H1 (cell line): ENCODE measurements around the gene CLDN12. TPM values are rescaled to one million over a fixed set of nuclear protein-coding genes. Genes with fewer than 3 reads are reported as not detected.

Experiments
- HDAC2 ChIP-seq, 2 experiments: fragments of 300-600 bp in 1 of 2; sonication (generic) in 1 of 2; IDR thresholded peaks; 2 replicates each; pipeline ENCODE4 v1.6.1; 2011 to 2012; ENCODE audit warnings: low read depth in 2 of 2, low read length in 2 of 2, mild to moderate bottlenecking in 2 of 2, moderate library complexity in 2 of 2, borderline replicate concordance in 1 of 2, inconsistent platforms in 1 of 2
- KDM4A ChIP-seq: IDR thresholded peaks from one replicate; pipeline ENCODE4 v1.7.1; 2012; ENCODE audit warnings: low read depth, mild to moderate bottlenecking, moderate library complexity, low read length, inconsistent platforms; ENCODE audit not compliant: severe bottlenecking
- SAP30 ChIP-seq: fragments of 300-600 bp; sonication (generic); IDR thresholded peaks from 2 replicates; pipeline ENCODE4 v1.7.1; 2012; ENCODE audit warnings: low read length, moderate library complexity, mild to moderate bottlenecking, inconsistent platforms; ENCODE audit not compliant: insufficient read depth, insufficient replicate concordance
- polyA plus RNA-seq, 7 experiments: library from polyadenylated mRNA; depleted of rRNA in 3 of 7; stranded (reverse) in 5 of 7; unstranded in 2 of 7; fragments of >200 nt in 5 of 7; fragments of 200-250 nt in 2 of 7; gene quantifications; 1 replicate in 5 of 7; 2 replicates in 1 of 7; 4 replicates in 1 of 7; pipeline versions ENCODE4 v1.2.1 to v1.2.3, GENCODE V29; 2011 to 2013; ENCODE audit warnings: missing spikeins in 2 of 7, mixed read lengths in 2 of 7
- total RNA-seq: library from RNA; stranded (reverse); fragmentation: NEBNext Ultra II Directional; extraction: Animal tissue kit (Norgen Biotek cat#: 25700); gene quantifications from 2 replicates; pipeline ENCODE4 v1.2.1, GENCODE V29; 2021

Gene CLDN12
- total and polyA plus RNA-seq, 2 of the 8 experiments (the other 6 are each of a cell fraction or from before 2014, with no cell fraction given) = 49.2 to 127 TPM

- TF ChIP-seq KDM4A (peak; percentile 38), SAP30 (peak; percentile 60), HDAC2 (IDR thresholded peaks at IDR 0.05; ENCODE audit: borderline replicate concordance in 1 of 2, low read depth in 2 of 2, low read length in 2 of 2) (peak; percentile 15 to 90; a peak in 2 of 4 replicates)
These were observed at the start of gene CLDN12 (continued) for GRCh38 chr7:90403174-90404113.
